Activated naive CD8-positive, alpha-beta T cell treated with anti-CD3 and anti-CD28 coated beads for 36 hours (primary cell): ENCODE measurements around the gene USP12. TPM values are rescaled to one million over a fixed set of nuclear protein-coding genes. Genes with fewer than 3 reads are reported as not detected.
A peak's percentile ranks its signal among the peaks of the same experiment; 100 is the strongest.
"Not testable (repeated sequence)": the region's sequence is repeated elsewhere in the genome, so short reads cannot be mapped to it uniquely, and the experiment has no call there.

Source experiments
- DNase-seq: peaks from one replicate; pipeline ENCODE4 v3.0.0; 2021
- H3K27ac Mint-ChIP-seq: one replicate; pipeline ENCODE4 v1.8.0; 2022; ENCODE audit warnings: mild to moderate bottlenecking, moderate library complexity, mixed read lengths
- H3K27me3 Mint-ChIP-seq: one replicate; pipeline ENCODE4 v1.8.0; 2022; ENCODE audit warnings: mild to moderate bottlenecking, mixed read lengths
- H3K36me3 Mint-ChIP-seq: one replicate; pipeline ENCODE4 v1.8.0; 2021; ENCODE audit warnings: mild to moderate bottlenecking, mixed read lengths
- H3K4me1 Mint-ChIP-seq: one replicate; pipeline ENCODE4 v1.8.0; 2021; ENCODE audit warnings: mixed read lengths
- H3K4me3 Mint-ChIP-seq: one replicate; pipeline ENCODE4 v1.8.0; 2022; ENCODE audit warnings: mild to moderate bottlenecking, moderate library complexity, mixed read lengths
- H3K9me3 Mint-ChIP-seq: one replicate; pipeline ENCODE4 v1.8.0; 2022; ENCODE audit warnings: mixed read lengths
- total RNA-seq, 2 experiments: library from RNA; stranded (reverse); gene quantifications; one replicate each; pipeline ENCODE4 v1.2.3, GENCODE V29; 2021

The USP12 gene
- total RNA-seq, 2 experiments from 2014 or later: 48.4 to 48.9 TPM

GRCh38 chr13:27126859-27127258, 44.8 kb downstream of the USP12 start:
- H3K4me1 Mint-ChIP-seq: peaks cover 66% of the 10 kb centered on the region
- H3K9me3 Mint-ChIP-seq: peaks cover 35% of the 10 kb centered on the region
- H3K4me3 Mint-ChIP-seq: peak overlapping the region; percentile 5
- no peaks in the 10 kb centered on the region for H3K27me3 Mint-ChIP-seq
- H3K36me3 Mint-ChIP-seq: peaks cover 86% of the 10 kb centered on the region
- H3K27ac Mint-ChIP-seq: peak overlapping the region; percentile 54
- no peak for DNase-seq

- peak overlapping the region; percentile 34 for H3K27ac Mint-ChIP-seq
Measured at GRCh38 chr13:27125357-27126282, 46.0 kb downstream of the USP12 start.

GRCh38 chr13:27124571-27124970, 47.0 kb downstream of the USP12 start:
- peaks cover 91% of the 10 kb centered on the region for H3K36me3 Mint-ChIP-seq
- peaks cover 31% of the 10 kb centered on the region for H3K9me3 Mint-ChIP-seq
- DNase-seq: no peak
- peak overlapping the region; percentile 48 for H3K27ac Mint-ChIP-seq
- H3K4me3 Mint-ChIP-seq: no peak overlapping the region
- H3K27me3 Mint-ChIP-seq: no peaks in the 10 kb centered on the region
- peaks cover 57% of the 10 kb centered on the region for H3K4me1 Mint-ChIP-seq

More at GRCh38 chr13:27125357-27126282, 46.0 kb downstream of the USP12 start:
- H3K9me3 Mint-ChIP-seq: peaks cover 38% of the 10 kb centered on the region
- no peaks in the 10 kb centered on the region for H3K27me3 Mint-ChIP-seq
- H3K36me3 Mint-ChIP-seq: peaks cover 94% of the 10 kb centered on the region
- H3K4me3 Mint-ChIP-seq: no peak overlapping the region
- peaks cover 62% of the 10 kb centered on the region for H3K4me1 Mint-ChIP-seq
- DNase-seq: no peak

GRCh38 chr13:27123445-27123844, 48.2 kb downstream of the USP12 start:
- not testable (repeated sequence) for DNase-seq, H3K4me3 Mint-ChIP-seq, H3K27me3 Mint-ChIP-seq, H3K27ac Mint-ChIP-seq
- peaks cover 57% of the 10 kb centered on the region for H3K4me1 Mint-ChIP-seq
- peaks cover 29% of the 10 kb centered on the region for H3K9me3 Mint-ChIP-seq
- peaks cover 90% of the 10 kb centered on the region for H3K36me3 Mint-ChIP-seq

- Mint-ChIP-seq H3K27me3 (no peaks in the 10 kb centered on the region), H3K4me3 (no peak overlapping the region), H3K36me3 (peaks cover 88% of the 10 kb centered on the region), H3K4me1 (peaks cover 51% of the 10 kb centered on the region), H3K9me3 (peaks cover 29% of the 10 kb centered on the region), H3K27ac (peak overlapping the region; percentile 39)
- no peak for DNase-seq
Measured at GRCh38 chr13:27122036-27122435, 49.6 kb downstream of the USP12 start.

GRCh38 chr13:27120811-27121210, 50.8 kb downstream of the USP12 start:
- peaks cover 29% of the 10 kb centered on the region for H3K9me3 Mint-ChIP-seq
- H3K27me3 Mint-ChIP-seq: no peaks in the 10 kb centered on the region
- no peak overlapping the region for H3K27ac Mint-ChIP-seq
- DNase-seq: no peak
- no peak overlapping the region for H3K4me3 Mint-ChIP-seq
- H3K4me1 Mint-ChIP-seq: peaks cover 40% of the 10 kb centered on the region
- peaks cover 83% of the 10 kb centered on the region for H3K36me3 Mint-ChIP-seq

- Mint-ChIP-seq H3K4me3 (no peak overlapping the region), H3K27ac (no peak overlapping the region), H3K9me3 (peaks cover 26% of the 10 kb centered on the region), H3K27me3 (no peaks in the 10 kb centered on the region), H3K4me1 (peaks cover 41% of the 10 kb centered on the region), H3K36me3 (peaks cover 84% of the 10 kb centered on the region)
- no peak for DNase-seq
Measured at GRCh38 chr13:27120011-27120410, 51.6 kb downstream of the USP12 start.

GRCh38 chr13:27118428-27119054, 53.1 kb downstream of the USP12 start:
- Mint-ChIP-seq H3K9me3 (peaks cover 17% of the 10 kb centered on the region), H3K4me3 (no peak overlapping the region), H3K4me1 (peaks cover 38% of the 10 kb centered on the region), H3K27ac (no peak overlapping the region), H3K36me3 (peaks cover 80% of the 10 kb centered on the region), H3K27me3 (no peaks in the 10 kb centered on the region)
- DNase-seq: no peak

GRCh38 chr13:27117952-27118351, 53.7 kb downstream of the USP12 start:
- H3K27me3 Mint-ChIP-seq: no peaks in the 10 kb centered on the region
- peaks cover 36% of the 10 kb centered on the region for H3K4me1 Mint-ChIP-seq
- H3K9me3 Mint-ChIP-seq: peaks cover 12% of the 10 kb centered on the region
- peaks cover 80% of the 10 kb centered on the region for H3K36me3 Mint-ChIP-seq
- no peak overlapping the region for H3K4me3 Mint-ChIP-seq
- no peak overlapping the region for H3K27ac Mint-ChIP-seq
- no peak for DNase-seq

- Mint-ChIP-seq H3K27ac (no peak overlapping the region), H3K9me3 (peaks cover 9% of the 10 kb centered on the region), H3K27me3 (no peaks in the 10 kb centered on the region), H3K4me1 (peaks cover 38% of the 10 kb centered on the region), H3K4me3 (no peak overlapping the region), H3K36me3 (peaks cover 77% of the 10 kb centered on the region)
- no peak for DNase-seq
Measured at GRCh38 chr13:27117158-27117557, 54.5 kb downstream of the USP12 start.

GRCh38 chr13:27113436-27113835, 58.2 kb downstream of the USP12 start:
- H3K4me1 Mint-ChIP-seq: peaks cover 30% of the 10 kb centered on the region

GRCh38 chr13:27112006-27112405, 59.6 kb downstream of the USP12 start:
- peaks cover 22% of the 10 kb centered on the region for H3K4me1 Mint-ChIP-seq
- H3K27me3 Mint-ChIP-seq: no peaks in the 10 kb centered on the region

More at GRCh38 chr13:27113436-27113835, 58.2 kb downstream of the USP12 start:
- DNase-seq: no peak
- H3K36me3 Mint-ChIP-seq: peaks cover 59% of the 10 kb centered on the region
- no peaks in the 10 kb centered on the region for H3K27me3 Mint-ChIP-seq
- H3K9me3 Mint-ChIP-seq: no peaks in the 10 kb centered on the region
- H3K4me3 Mint-ChIP-seq: no peak overlapping the region
- H3K27ac Mint-ChIP-seq: no peak overlapping the region

GRCh38 chr13:27110056-27110746, 61.4 kb downstream of the USP12 start:
- no peak overlapping the region for H3K27ac Mint-ChIP-seq
- H3K27me3 Mint-ChIP-seq: no peaks in the 10 kb centered on the region
- H3K9me3 Mint-ChIP-seq: no peaks in the 10 kb centered on the region

More at GRCh38 chr13:27112006-27112405, 59.6 kb downstream of the USP12 start:
- no peak for DNase-seq
- Mint-ChIP-seq H3K4me3 (no peak overlapping the region), H3K36me3 (peaks cover 50% of the 10 kb centered on the region), H3K9me3 (no peaks in the 10 kb centered on the region), H3K27ac (no peak overlapping the region)

GRCh38 chr13:27106144-27106543, 65.5 kb downstream of the USP12 start:
- DNase-seq: no peak
- no peaks in the 10 kb centered on the region for H3K9me3 Mint-ChIP-seq
- peaks cover 45% of the 10 kb centered on the region for H3K36me3 Mint-ChIP-seq
- H3K27me3 Mint-ChIP-seq: no peaks in the 10 kb centered on the region
- no peak overlapping the region for H3K27ac Mint-ChIP-seq
- no peak overlapping the region for H3K4me3 Mint-ChIP-seq
- peaks cover 13% of the 10 kb centered on the region for H3K4me1 Mint-ChIP-seq

More at GRCh38 chr13:27110056-27110746, 61.4 kb downstream of the USP12 start:
- H3K4me1 Mint-ChIP-seq: peaks cover 23% of the 10 kb centered on the region
- no peak for DNase-seq
- no peak overlapping the region for H3K4me3 Mint-ChIP-seq
- peaks cover 47% of the 10 kb centered on the region for H3K36me3 Mint-ChIP-seq

- Mint-ChIP-seq H3K27me3 (no peaks in the 10 kb centered on the region), H3K36me3 (peaks cover 48% of the 10 kb centered on the region), H3K4me3 (no peak overlapping the region), H3K4me1 (peaks cover 11% of the 10 kb centered on the region), H3K9me3 (no peaks in the 10 kb centered on the region), H3K27ac (no peak overlapping the region)
- DNase-seq: no peak
Measured at GRCh38 chr13:27104606-27105005, 67.0 kb downstream of the USP12 start.
